Panc1 (cell line): ENCODE results near the gene JSRP1.

Experiments used
- POLR2AphosphoS5 ChIP-seq: IDR thresholded peaks from 2 replicates; pipeline ENCODE4 v1.6.1; 2012; ENCODE audit warnings: mild to moderate bottlenecking, low read depth, low read length, moderate library complexity
- TF ChIP-seq, protein P1 (sequence below): fragments of 450-650 bp; IDR thresholded peaks from 2 replicates; pipeline ENCODE4 v1.5.1; 2017; ENCODE audit warnings: mild to moderate bottlenecking

GRCh38 chr19:2210987-2211740 is 45.1 kb downstream of the JSRP1 start:
- TF ChIP-seq, protein P1, sequence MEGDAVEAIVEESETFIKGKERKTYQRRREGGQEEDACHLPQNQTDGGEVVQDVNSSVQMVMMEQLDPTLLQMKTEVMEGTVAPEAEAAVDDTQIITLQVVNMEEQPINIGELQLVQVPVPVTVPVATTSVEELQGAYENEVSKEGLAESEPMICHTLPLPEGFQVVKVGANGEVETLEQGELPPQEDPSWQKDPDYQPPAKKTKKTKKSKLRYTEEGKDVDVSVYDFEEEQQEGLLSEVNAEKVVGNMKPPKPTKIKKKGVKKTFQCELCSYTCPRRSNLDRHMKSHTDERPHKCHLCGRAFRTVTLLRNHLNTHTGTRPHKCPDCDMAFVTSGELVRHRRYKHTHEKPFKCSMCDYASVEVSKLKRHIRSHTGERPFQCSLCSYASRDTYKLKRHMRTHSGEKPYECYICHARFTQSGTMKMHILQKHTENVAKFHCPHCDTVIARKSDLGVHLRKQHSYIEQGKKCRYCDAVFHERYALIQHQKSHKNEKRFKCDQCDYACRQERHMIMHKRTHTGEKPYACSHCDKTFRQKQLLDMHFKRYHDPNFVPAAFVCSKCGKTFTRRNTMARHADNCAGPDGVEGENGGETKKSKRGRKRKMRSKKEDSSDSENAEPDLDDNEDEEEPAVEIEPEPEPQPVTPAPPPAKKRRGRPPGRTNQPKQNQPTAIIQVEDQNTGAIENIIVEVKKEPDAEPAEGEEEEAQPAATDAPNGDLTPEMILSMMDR, result no peak
- TF ChIP-seq POLR2AphosphoS5, result no peak
